H1 (cell line): ENCODE results near the gene PRDM15.

Experiments used
- ATF3 ChIP-seq: IDR thresholded peaks from 2 replicates; pipeline ENCODE4 v1.6.1; 2011; ENCODE audit warnings: low read depth, mild to moderate bottlenecking, low read length; ENCODE audit not compliant: insufficient read depth
- BACH1 ChIP-seq: IDR thresholded peaks from 2 replicates; pipeline ENCODE4 v1.6.1; 2012; ENCODE audit warnings: low read length, improper control_type of control experiment
- BRCA1 ChIP-seq: IDR thresholded peaks from 2 replicates; pipeline ENCODE4 v1.6.1; 2012; ENCODE audit warnings: low read depth, low read length, improper control_type of control experiment
- CHD2 ChIP-seq: IDR thresholded peaks from 2 replicates; pipeline ENCODE4 v1.6.1; 2012; ENCODE audit warnings: low read length, improper control_type of control experiment
- CTCF ChIP-seq, 3 experiments: IDR thresholded peaks; 1 replicate in 2 of 3; 2 replicates in 1 of 3; pipeline versions ENCODE4 v1.5.1 to v1.6.1; 2011; ENCODE audit warnings: low read length in 3 of 3, mild to moderate bottlenecking in 3 of 3, inconsistent platforms in 2 of 3, low read depth in 1 of 3, moderate library complexity in 1 of 3; ENCODE audit not compliant: insufficient read depth in 1 of 3; ENCODE audit errors: control extremely low read depth in 1 of 3
- E2F6 ChIP-seq: IDR thresholded peaks from 2 replicates; pipeline ENCODE4 v1.6.1; 2012; ENCODE audit warnings: inconsistent platforms
- EZH2 ChIP-seq: fragments of 200-600 bp; sonication (generic); IDR thresholded peaks from 2 replicates; pipeline ENCODE4 v1.7.1; 2012; ENCODE audit warnings: low read depth, mild to moderate bottlenecking, moderate library complexity, low read length, inconsistent platforms; ENCODE audit not compliant: severe bottlenecking
- GABPA ChIP-seq: IDR thresholded peaks from 2 replicates; pipeline ENCODE4 v1.6.1; 2011; ENCODE audit warnings: mild to moderate bottlenecking, low read length, moderate library complexity, borderline replicate concordance; ENCODE audit not compliant: insufficient read depth
- NRF1 ChIP-seq: IDR thresholded peaks from 2 replicates; pipeline ENCODE4 v1.6.1; 2011; ENCODE audit warnings: mild to moderate bottlenecking, low read depth, low read length, improper control_type of control experiment
- POLR2A ChIP-seq, 2 experiments: IDR thresholded peaks; 1 replicate in 1 of 2; 2 replicates in 1 of 2; pipeline ENCODE4 v1.6.1; 2011; ENCODE audit warnings: low read depth in 2 of 2, low read length in 2 of 2, mild to moderate bottlenecking in 2 of 2; ENCODE audit errors: control extremely low read depth in 1 of 2
- SP2 ChIP-seq: IDR thresholded peaks from 2 replicates; pipeline ENCODE4 v1.6.1; 2012; ENCODE audit warnings: mild to moderate bottlenecking, low read length, inconsistent platforms
- TAF7 ChIP-seq: optimal IDR thresholded peaks from 2 replicates; pipeline ENCODE3; 2011; ENCODE audit warnings: low read depth, mild to moderate bottlenecking, inconsistent platforms, low read length, moderate library complexity, borderline replicate concordance
- TBP ChIP-seq: IDR thresholded peaks from 2 replicates; pipeline ENCODE4 v1.6.1; 2011; ENCODE audit warnings: low read depth, low read length, improper control_type of control experiment
- YY1 ChIP-seq: IDR thresholded peaks from 2 replicates; pipeline ENCODE4 v1.6.1; 2011; ENCODE audit warnings: low read depth, mild to moderate bottlenecking, low read length

GRCh38 chr21:41763398-41763931, 115.7 kb downstream of the PRDM15 start:
- TF ChIP-seq ATF3 (no peak), SP2 (no peak), BACH1 (no peak), TAF7 (no peak), EZH2 (no peak), TBP (no peak), NRF1 (no peak), YY1 (no peak), CTCF (IDR thresholded peaks at IDR 0.05; ENCODE audit: control extremely low read depth in 1 of 3, insufficient read depth in 1 of 3, low read depth in 1 of 3, low read length in 3 of 3) (no peak), BRCA1 (no peak), POLR2A (IDR thresholded peaks at IDR 0.05; ENCODE audit: control extremely low read depth in 1 of 2, low read depth in 2 of 2, low read length in 2 of 2) (no peak), E2F6 (no peak), CHD2 (no peak), GABPA (no peak)
